BE2C (cell line): ENCODE measurements around the gene HEPHL1. TPM values are rescaled to one million over a fixed set of nuclear protein-coding genes. Genes with fewer than 3 reads are reported as not detected.
"Not testable (repeated sequence)": the region's sequence is repeated elsewhere in the genome, so short reads cannot be mapped to it uniquely, and the experiment has no call there.

Source experiments
- DNase-seq: peaks from one replicate; pipeline ENCODE4 v3.0.0-alpha.2; 2020
- H3K27me3 ChIP-seq: fragments of 250-450 bp; sonication (Bioruptor Pico); 2 replicates; pipeline ENCODE4 v1.5.1; 2020; ENCODE audit warnings: mild to moderate bottlenecking
- H3K36me3 ChIP-seq: fragments of 250-450 bp; sonication (Bioruptor Pico); 2 replicates; pipeline ENCODE4 v1.5.1; 2020; ENCODE audit warnings: mild to moderate bottlenecking
- H3K4me1 ChIP-seq: fragments of 250-450 bp; sonication (Bioruptor Pico); 2 replicates; pipeline ENCODE4 v1.5.1; 2020
- H3K4me3 ChIP-seq: 2 replicates; pipeline ENCODE4 v1.5.1; 2011; ENCODE audit warnings: low read depth, low read length
- H3K9me3 ChIP-seq: fragments of 250-450 bp; sonication (Bioruptor Pico); 2 replicates; pipeline ENCODE4 v1.5.1; 2020
- polyA plus RNA-seq: library from polyadenylated mRNA; unstranded; fragments of >200 nt; gene quantifications from one replicate; pipeline ENCODE4 v1.2.1, GENCODE V29; 2012; ENCODE audit warnings: low read depth, missing spikeins; ENCODE audit not compliant: insufficient read length, insufficient read depth
- TF ChIP-seq, protein P1 (sequence below): IDR thresholded peaks from 2 replicates; pipeline ENCODE4 v1.5.1; 2012; ENCODE audit warnings: mild to moderate bottlenecking, low read depth, low read length

Gene HEPHL1, protein sequence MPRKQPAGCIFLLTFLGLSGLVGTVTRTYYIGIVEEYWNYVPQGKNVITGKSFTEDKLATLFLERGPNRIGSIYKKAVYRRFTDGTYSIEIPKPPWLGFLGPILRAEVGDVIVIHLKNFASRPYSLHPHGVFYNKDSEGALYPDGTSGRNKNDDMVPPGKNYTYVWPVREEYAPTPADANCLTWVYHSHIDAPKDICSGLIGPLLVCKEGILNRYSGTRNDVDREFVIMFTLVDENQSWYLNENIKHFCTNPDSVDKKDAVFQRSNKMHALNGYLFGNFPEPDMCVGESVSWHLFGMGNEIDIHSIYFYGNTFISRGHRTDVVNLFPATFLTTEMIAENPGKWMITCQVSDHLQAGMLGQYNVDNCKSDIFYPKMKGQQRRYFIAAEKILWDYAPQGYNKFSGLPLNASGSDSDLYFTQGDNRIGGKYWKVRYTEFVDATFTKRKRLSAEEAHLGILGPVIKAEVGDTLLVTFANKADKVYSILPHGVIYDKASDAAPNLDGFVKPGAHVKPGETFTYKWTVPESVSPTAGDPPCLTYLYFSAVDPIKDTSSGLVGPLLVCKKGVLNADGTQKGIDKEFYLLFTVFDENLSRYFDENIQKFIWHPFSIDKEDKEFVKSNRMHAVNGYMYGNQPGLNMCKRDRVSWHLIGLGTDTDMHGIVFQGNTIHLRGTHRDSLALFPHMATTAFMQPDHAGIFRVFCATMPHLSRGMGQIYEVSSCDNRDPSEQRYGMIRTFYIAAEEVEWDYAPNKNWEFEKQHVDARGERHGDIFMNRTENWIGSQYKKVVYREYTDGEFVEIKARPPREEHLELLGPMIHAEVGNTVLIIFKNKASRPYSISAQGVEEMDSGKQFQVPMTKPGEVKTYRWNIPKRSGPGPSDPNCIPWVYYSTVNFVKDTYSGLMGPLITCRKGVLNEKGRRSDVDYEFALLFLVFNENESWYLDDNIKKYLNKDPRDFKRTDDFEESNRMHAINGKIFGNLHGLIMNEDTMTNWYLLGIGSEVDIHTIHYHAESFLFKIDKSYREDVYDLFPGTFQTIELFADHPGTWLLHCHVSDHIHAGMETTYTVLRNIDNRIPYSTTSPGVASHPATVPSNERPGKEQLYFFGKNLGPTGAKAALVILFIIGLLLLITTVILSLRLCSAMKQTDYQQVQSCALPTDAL
- not detected for polyA plus RNA-seq

DNA sequence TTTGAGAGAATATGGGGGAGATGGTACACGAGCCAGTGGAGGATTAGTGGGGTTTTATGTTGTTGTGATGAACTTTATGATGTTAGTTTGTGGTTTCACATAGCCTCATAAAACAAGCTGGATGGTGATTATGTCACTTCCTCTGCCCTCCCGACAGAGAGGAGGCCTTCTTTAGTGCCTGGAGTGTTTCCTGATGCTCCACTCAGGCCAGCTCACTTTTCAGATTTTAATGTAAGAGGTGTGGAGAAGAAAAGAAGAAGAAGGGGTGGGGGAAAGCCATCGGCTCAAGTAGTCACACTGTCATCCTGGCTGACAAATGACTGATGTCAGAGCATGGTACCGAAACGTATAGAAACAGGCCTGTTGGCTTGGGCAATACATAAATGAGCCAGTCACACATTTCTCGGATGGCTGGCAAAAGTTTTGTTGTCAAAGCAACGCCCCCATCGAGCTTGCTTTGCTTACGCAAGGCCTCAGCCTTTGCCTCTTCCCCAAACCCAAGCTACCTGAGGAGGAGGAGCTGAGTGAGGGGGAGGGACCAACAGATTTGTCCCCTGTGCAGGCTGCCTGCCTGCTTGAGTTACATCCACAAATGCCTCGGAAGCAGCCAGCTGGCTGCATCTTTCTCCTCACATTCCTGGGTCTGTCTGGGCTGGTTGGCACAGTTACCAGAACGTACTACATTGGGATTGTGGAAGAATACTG, at the start of gene HEPHL1:
TSS of gene HEPHL1 (plus strand) at position 578 of the 705 bp plus-strand sequence. CDS start at position 593, 15 bp downstream.
- no peak within 1 kb of the TSS for H3K4me3 ChIP-seq
- no peaks in the 10 kb centered on the region for H3K36me3 ChIP-seq
- DNase-seq: no peak
- TF ChIP-seq, protein P1, sequence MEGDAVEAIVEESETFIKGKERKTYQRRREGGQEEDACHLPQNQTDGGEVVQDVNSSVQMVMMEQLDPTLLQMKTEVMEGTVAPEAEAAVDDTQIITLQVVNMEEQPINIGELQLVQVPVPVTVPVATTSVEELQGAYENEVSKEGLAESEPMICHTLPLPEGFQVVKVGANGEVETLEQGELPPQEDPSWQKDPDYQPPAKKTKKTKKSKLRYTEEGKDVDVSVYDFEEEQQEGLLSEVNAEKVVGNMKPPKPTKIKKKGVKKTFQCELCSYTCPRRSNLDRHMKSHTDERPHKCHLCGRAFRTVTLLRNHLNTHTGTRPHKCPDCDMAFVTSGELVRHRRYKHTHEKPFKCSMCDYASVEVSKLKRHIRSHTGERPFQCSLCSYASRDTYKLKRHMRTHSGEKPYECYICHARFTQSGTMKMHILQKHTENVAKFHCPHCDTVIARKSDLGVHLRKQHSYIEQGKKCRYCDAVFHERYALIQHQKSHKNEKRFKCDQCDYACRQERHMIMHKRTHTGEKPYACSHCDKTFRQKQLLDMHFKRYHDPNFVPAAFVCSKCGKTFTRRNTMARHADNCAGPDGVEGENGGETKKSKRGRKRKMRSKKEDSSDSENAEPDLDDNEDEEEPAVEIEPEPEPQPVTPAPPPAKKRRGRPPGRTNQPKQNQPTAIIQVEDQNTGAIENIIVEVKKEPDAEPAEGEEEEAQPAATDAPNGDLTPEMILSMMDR: no peak
- peaks cover 17% of the 10 kb centered on the region for H3K4me1 ChIP-seq
- H3K27me3 ChIP-seq: no peaks in the 10 kb centered on the region
- no peaks in the 10 kb centered on the region for H3K9me3 ChIP-seq

DNA sequence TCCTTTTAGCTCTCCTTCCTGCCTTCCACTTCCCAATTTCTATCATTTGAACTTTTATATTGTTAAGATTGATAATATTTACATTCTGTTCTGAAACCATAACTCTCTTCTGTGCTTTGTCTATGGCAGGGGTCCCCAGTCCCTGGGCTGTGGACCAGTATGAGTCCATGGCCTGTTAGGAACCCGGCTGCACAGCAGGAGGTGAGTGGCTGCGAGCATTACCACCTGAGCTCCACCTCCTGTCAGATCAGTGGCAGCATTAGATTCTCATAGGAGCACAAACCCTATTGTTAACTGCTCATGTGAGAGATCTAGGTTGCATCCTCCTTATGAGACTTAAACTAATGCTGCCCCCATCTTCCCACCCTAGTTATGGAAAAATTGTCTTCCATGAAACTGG, 48.4 kb upstream of the HEPHL1 start:
- H3K4me3 ChIP-seq: no peak overlapping the region
- peaks cover 4% of the 10 kb centered on the region; the same call in 1 of the 2 replicates for H3K9me3 ChIP-seq
- no peaks in the 10 kb centered on the region for H3K36me3 ChIP-seq
- H3K4me1 ChIP-seq: peaks cover 4% of the 10 kb centered on the region
- TF ChIP-seq, protein P1: no peak
- no peaks in the 10 kb centered on the region for H3K27me3 ChIP-seq
- DNase-seq: no peak

DNA sequence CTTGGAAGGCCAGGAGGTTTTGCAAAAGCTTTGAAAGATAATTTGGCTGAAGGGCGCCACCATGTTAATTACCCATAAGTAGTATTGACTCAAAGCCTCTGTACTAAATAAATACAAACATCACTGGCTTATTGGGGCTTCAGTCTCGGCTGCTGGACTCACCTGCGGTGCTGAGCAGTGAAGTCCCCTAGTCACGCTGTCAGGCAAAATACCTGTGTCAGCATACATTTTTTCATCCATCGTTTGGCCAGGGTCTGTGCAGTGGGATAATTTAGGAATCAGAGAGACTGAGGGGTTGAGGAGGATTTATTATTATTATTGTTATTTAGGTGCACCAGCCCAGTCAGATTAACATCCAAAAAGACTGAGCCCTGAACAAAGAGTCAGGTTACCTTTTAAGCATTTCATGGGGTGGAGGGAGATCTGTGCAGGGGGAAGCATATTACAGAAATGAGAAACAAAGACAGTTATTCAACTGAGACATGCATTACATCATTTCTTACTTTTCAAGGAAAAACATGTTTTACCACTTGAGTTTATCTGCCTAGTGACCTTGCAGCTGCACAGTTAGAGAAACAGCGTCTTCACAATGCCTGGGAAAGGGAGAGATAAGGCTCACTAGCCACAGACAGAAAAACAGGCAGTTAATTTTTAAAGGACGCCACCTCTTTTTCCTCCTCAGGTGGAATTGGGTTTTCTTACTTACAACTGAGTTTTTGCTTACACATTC, 47.7 kb upstream of the HEPHL1 start:
- not testable (repeated sequence) for H3K4me1 ChIP-seq, DNase-seq

DNA sequence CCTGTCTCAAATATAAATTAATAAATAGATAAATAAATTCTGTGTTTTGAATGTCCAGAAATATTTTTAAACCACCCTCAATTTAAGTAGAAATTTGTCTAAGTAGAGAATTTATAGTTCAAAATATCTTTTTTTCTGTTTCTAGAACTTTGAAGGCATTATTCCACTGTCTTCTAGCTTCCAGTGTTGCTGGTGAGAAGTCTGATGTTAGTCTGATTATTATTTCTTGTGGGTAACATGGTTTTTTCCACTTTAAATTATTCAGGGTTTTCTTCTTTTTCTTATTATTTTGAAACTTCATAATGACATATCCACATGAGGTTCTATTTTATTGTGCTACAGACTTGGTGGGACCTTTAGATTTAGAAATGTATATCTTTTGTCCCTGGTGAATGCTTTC, 46.4 kb upstream of the HEPHL1 start:
- peaks cover 3% of the 10 kb centered on the region for H3K4me1 ChIP-seq
- no peak for DNase-seq
- TF ChIP-seq, protein P1: no peak
- no peak overlapping the region for H3K4me3 ChIP-seq
- no peaks in the 10 kb centered on the region for H3K36me3 ChIP-seq
- H3K9me3 ChIP-seq: peaks cover 4% of the 10 kb centered on the region; the same call in 1 of the 2 replicates
- no peaks in the 10 kb centered on the region for H3K27me3 ChIP-seq

More for the DNA sequence above, 47.7 kb upstream of the HEPHL1 start:
- H3K9me3 ChIP-seq, H3K36me3 ChIP-seq, H3K4me3 ChIP-seq, H3K27me3 ChIP-seq: not testable (repeated sequence)

DNA sequence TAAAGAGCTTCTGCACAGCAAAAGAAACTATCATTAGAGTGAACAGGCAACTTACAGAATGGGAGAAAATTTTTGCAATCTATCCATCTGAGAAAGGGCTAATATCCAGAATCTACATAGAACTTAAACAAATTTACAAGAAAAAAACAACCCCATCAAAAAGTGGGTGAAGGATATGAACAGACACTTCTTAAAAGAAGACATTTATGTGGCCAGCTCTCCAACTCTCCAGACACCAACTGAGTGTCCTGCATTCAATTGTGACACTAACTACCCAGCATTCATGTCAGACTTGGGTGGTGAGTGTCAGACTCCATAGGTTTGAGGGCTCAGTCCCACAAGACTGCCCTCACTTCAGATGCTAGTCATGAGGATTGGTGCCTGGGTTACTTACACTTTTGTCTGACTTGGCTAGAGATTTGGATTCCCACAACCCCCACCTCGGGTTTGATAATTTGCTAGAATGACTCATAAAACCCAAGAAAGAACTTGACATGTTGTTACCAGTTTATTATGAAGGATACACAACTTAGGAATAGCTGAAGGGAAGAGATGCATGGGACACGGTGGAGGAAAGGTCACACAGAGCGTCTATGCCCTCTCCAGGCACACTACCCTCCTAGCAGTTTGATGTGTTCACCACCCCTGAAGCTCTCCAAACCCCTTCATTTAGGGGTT, 44.4 kb upstream of the HEPHL1 start:
- H3K27me3 ChIP-seq, H3K9me3 ChIP-seq, H3K4me3 ChIP-seq, DNase-seq, H3K36me3 ChIP-seq, H3K4me1 ChIP-seq: not testable (repeated sequence)
